Ovary (tissue), 9 donors: ENCODE measurements around the gene CSH2. TPM values are rescaled to one million over a fixed set of nuclear protein-coding genes. Genes with fewer than 3 reads are reported as not detected.
"Not testable (repeated sequence)": the region's sequence is repeated elsewhere in the genome, so short reads cannot be mapped to it uniquely, and the experiment has no call there.

Experiments used
- DNase-seq, 5 donors: peaks; one replicate each; pipeline ENCODE4 v3.0.0-alpha.2; 2019 to 2020
- H3K27ac ChIP-seq, 2 donors: fragments of 200-600 bp; one replicate each; pipeline versions ENCODE4 v1.5.1 to v1.8.0; 2019 to 2022
- H3K27me3 ChIP-seq: fragments of 200-600 bp; one replicate; pipeline ENCODE4 v1.8.0; 2022
- H3K36me3 ChIP-seq: fragments of 200-600 bp; sonication (generic); one replicate; pipeline ENCODE4 v1.5.1; 2019
- H3K4me1 ChIP-seq: one replicate; pipeline ENCODE4 v1.8.1; 2013; ENCODE audit warnings: mild to moderate bottlenecking, moderate library complexity; ENCODE audit not compliant: insufficient read depth
- H3K4me3 ChIP-seq: fragments of 200-600 bp; sonication (generic); one replicate; pipeline ENCODE4 v1.5.1; 2017
- H3K9me3 ChIP-seq, 2 donors: fragments of 200-600 bp in 1 of 2; sonication (generic) in 1 of 2; one replicate each; pipeline versions ENCODE4 v1.5.1 to v1.8.1; 2013 to 2019; ENCODE audit warnings: mild to moderate bottlenecking in 1 of 2, moderate library complexity in 1 of 2
- whole genome bisulfite sequencing, 3 donors: extraction: QIAGEN DNeasy Blood & Tissue Kit in 1 of 3; methylation state at CpG; one replicate each; pipeline versions ENCODE4 v1.1.5 to v1.1.7; 2013 to 2017; 5-methylcytosine and 5-hydroxymethylcytosine counted together
- intact Hi-C, 4 donors: fragments of 100-400 bp; cut with DNase I; formaldehyde crosslinking; loops; one replicate each; pipeline versions ENCODE4 v1.11.0 to v1.15.1; 2022 to 2023
- polyA plus RNA-seq, 2 donors: library from polyadenylated mRNA; stranded (reverse); fragments of 200-250 nt in 1 of 2; fragments of 350-450 nt in 1 of 2; fragmentation: Illumina TruSeq in 1 of 2; extraction: RNeasy Lipid Tissue Mini Kit (QIAGEN cat#74804) in 1 of 2; gene quantifications; one replicate each; pipeline ENCODE4 v1.2.3, GENCODE V29; 2013 to 2014
- total RNA-seq, 7 donors: library from RNA; depleted of rRNA in 2 of 7; stranded (reverse); fragments of >200 nt in 2 of 7; fragmentation: NEBNext Ultra II Directional in 3 of 7; extraction: Animal tissue kit (Norgen Biotek cat#: 25700) in 3 of 7; gene quantifications; one replicate each; pipeline versions ENCODE4 v1.1.0 to v1.2.4, GENCODE V29; 2016 to 2023
- TF ChIP-seq, protein P1 (sequence below), 3 donors: fragments of 450-650 bp in 2 of 3; fragments of 200-600 bp in 1 of 3; IDR thresholded peaks; one replicate each; pipeline versions ENCODE4 v1.5.1 to v1.8.0; 2016 to 2022; ENCODE audit warnings: antibody characterized with exemption in 3 of 3, mild to moderate bottlenecking in 1 of 3
- donor health status: DM: no; HTN: no; CAD: no; lungs with moderate emphysema.
- donor health status: DM: no; HTN: no; CAD: no.
- donor health status: Bipolar disorder and iron deficiency.
- donor health status: DM: yes; HTN: yes; CAD: no.
- donor health status: DM: no; HTN: no; CAD: no.
- donor health status: DM: yes; HTN: yes; CAD: no.

The CSH2 gene
- total and polyA plus RNA-seq, 9 donors: not detected

DNA sequence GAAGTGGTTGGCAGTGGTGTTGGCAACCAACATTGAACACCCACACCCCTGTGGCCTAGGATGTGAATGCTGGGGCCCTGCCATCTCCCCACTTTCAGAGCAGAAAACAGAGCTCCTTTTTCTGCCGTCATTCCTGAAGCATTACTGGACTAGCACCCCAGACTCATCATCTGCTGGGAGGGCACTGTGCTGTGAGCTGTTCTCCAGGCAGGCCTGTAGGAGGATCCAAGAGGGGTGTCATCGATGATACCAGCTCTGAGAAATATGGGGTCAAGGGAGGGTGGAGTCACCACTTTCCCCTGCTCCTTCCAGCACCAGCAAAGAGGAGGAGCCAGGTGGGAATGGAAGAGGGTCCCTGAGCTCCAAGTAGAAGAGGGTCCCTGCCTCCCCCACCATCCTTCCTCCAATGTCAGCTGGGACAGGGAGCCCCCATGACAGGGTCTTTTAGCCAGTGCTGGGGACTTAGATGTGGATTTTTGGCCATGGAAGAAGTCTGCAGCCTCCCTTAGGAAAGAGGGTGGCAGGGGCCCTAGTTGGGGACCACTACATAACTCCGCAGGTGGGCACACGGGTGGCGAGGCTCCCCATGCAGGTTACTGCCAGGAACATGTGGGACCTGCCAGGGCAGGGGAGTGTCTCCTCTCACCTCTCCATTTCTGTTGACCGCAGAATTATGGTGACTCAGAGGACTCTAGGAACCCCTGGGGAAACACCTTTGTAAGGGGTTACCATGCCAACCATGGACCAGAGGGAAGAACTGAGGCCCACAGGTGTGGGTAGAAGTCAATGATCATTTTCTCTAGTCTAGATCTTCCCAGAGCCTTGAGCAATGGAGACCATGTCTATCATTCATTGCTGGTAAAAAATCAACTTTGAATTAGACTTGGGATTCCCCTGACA is 25.7 kb upstream of the CSH2 start:
- H3K27me3 ChIP-seq, H3K4me1 ChIP-seq, H3K9me3 ChIP-seq, H3K27ac ChIP-seq, H3K36me3 ChIP-seq, DNase-seq, H3K4me3 ChIP-seq, intact Hi-C loops: not testable (repeated sequence)
- 80 to 84% (median 82%) methylated on average over 6 of the region's 6 CpGs for WGBS, 3 donors

DNA sequence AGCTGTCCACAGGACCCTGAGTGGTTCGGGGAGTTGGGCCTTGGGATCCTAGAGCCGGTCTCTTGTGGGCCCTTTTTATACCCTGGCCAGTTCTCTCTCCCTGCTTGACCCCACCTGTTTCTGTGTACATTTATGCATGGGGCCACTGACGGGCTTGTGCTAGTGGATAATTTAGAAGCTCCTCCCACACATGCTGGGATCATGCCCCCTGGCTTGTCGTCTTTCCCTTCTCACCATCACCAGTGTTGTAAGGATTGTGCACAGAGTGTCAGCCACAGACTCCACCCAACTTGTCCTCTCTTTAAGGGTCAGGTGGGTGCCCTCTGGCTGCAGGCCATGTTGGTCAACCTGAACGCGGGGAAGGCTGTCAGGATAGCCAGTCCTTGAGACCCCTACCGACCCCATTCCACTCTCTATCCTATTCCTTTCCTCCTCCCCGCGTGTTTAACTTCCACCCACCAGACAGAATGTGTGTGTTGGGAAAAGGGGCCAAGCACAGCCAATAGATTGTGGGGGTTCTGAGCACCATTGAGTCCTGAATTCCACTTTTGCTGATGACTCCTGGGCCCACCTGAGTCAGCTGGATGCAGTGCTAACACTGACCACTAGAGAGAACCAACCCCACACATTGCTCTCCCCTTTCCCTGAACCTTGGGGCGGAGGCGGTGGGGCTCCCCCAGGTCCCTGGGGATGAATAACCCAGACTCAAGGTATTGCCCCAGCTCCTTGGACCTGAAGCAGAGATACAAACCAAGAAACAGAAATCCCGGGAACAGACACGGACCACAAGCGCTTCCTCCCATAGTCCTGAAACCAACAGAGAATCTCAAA is 23.3 kb upstream of the CSH2 start, which contains the start of gene CSH1:
CSH1 (minus strand) TSS at position 51 of the 831 bp plus-strand sequence. CDS start 63 bp downstream, outside the sequence.
- H3K9me3 ChIP-seq, intact Hi-C loops, H3K4me3 ChIP-seq, H3K36me3 ChIP-seq, H3K4me1 ChIP-seq, H3K27me3 ChIP-seq, H3K27ac ChIP-seq: not testable (repeated sequence)
- 82 to 93% (median 82%) methylated on average over 9 to 13 of the region's 14 CpGs for WGBS, 3 donors
- DNase-seq: peak in 1 of 5 donors; percentile 7

DNA sequence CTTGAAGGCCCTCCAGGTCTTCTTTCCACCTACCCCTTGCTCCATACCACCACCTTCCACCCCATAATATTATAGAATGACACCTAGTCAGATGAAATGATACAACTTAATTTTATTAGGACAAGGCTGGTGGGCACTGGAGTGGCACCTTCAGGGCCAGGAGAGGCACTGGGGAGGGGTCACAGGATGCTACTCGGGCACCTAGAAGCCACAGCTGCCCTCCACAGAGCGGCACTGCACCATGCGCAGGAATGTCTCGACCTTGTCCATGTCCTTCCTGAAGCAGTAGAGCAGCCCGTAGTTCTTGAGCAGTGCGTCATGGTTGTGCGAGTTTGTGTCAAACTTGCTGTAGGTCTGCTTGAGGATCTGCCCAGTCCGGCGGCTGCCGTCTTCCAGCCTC is 21.3 kb upstream of the CSH2 start:
- H3K27ac ChIP-seq, intact Hi-C loops, H3K4me1 ChIP-seq, H3K36me3 ChIP-seq, H3K9me3 ChIP-seq, H3K4me3 ChIP-seq, DNase-seq, H3K27me3 ChIP-seq: not testable (repeated sequence)
- 88 to 94% (median 93%) methylated on average over 5 to 10 of the region's 10 CpGs for WGBS, 3 donors

DNA sequence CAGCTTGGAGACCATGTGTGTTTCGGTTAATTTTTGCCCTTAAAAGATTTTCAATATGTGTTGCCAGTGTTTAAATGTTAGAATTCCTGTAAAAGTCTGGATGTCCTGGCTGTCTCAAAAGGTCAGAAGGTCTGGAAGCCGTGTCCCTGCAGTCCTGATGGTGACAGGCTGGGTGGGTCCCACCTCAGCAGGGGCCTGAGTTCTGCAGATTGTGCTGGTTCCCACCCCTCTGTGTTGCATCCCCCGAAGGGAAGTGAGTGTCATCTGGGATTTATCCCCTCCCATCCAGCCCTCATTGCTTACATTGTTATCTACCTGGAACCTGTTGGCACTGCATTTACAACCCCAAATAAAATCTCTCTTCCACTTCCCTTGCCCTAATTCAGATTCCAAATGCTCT is 20.5 kb upstream of the CSH2 start:
- WGBS, 3 donors: 69 to 76% (median 73%) methylated on average over 2 to 3 of the region's 3 CpGs
- H3K27ac ChIP-seq, DNase-seq, H3K27me3 ChIP-seq, H3K36me3 ChIP-seq, H3K9me3 ChIP-seq, H3K4me1 ChIP-seq, H3K4me3 ChIP-seq, intact Hi-C loops: not testable (repeated sequence)

DNA sequence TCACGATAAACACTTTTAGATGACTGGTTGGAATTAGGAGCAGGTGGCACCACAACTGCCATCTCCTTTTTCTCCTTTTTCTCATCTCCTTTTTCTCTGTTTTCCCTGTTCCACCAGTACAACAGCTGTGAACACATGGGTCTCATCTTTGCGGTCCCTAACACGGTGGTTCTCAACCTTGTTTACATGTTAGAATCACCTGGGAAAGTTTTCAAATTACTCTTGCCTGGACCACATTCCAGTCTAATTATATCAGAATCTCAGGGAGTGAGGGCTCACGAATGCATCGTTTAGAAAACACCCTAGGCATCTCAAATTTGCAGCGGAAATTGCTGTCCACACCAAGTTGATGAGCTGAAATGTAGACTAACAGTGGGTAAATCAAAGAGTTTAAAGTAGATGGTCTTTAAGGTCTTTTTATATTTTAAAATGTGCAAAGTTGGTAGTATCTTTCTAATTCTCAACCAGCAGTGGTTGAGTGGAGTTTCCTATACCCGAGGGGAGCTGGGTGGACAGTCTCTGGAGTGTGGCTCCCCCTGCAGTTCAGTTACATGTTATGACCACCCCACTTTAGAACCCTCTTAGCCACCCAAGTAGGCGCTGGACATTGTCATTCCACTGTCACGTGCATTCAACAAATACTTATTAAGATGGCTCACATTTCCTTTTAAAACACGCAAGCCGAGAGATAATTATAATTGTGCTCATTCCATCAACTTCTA is 19.0 kb upstream of the CSH2 start:
- H3K4me3 ChIP-seq, H3K27me3 ChIP-seq, H3K27ac ChIP-seq, intact Hi-C loops, DNase-seq, H3K9me3 ChIP-seq, H3K4me1 ChIP-seq, H3K36me3 ChIP-seq: not testable (repeated sequence)
- 25 to 49% (median 41%) methylated on average over 11 of the region's 11 CpGs for WGBS, 3 donors

DNA sequence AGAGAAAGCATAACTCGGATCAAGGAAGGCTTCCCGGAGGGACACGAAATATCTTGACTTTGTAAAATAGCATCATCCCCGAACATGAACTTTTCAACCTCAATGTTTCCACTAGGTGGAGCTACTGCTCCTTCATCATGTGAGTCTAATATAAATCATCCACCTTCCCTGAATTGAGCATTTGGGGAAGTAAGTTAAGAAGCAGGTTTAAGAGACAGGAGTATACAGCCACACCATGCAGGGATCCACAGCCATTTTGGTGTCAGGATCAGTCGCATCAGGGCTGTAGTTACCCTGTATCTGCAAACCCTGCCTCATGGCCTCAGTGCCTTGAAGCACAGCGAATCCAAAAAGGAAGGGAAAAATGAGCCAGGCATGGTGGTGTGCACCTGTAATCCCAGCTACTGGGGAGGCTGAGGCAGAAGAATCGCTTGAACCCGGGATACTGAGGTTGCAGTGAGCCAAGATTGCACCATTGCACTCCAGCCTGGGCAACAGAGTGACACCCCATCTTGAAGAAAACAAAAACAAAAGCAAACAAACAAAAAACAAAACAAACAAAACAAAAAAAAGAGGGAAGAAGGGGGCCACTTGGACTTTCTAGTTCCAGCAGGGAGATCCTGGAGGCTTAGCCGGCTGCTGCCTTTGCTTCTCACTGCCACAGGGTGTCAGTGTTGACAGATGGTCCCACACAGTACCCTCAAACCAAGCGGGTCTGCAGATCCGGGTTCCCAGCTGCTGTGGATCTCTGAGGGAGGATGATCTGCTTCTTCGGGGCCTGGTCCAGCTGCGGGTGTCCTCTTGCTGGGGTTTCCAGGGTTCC is 15.8 kb upstream of the CSH2 start:
- intact Hi-C loops: not testable (repeated sequence)

DNA sequence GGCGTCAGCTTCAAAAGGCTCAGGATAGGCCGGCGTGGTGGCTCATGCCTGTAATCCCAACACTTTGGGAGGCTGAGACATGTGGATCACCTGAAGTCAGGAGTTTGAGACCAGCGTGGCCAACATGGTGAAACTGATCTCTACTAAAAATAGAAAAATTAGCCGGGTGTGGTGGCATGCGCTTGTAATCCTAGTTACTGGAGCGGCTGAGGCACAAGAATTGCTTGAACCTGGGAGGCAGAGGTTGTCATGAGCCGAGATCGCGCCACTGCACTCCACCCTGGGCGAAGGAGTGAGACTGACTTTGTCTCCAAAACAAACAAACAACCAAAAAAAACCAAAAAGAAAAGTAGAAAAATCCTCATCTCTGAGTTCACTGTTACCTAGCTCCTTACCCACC is 11.6 kb upstream of the CSH2 start:
- H3K4me3 ChIP-seq, H3K27ac ChIP-seq, H3K36me3 ChIP-seq, H3K27me3 ChIP-seq, H3K4me1 ChIP-seq, H3K9me3 ChIP-seq, DNase-seq: not testable (repeated sequence)
- 92 to 95% (median 94%) methylated on average over 11 of the region's 11 CpGs for WGBS, 3 donors
- intact Hi-C loops: loop anchor here in 1 of 4 donors (2.0 kb wide), 1 partner anchor 16 kb away; no protein-coding TSS in a partner anchor

More for the DNA sequence above, 15.8 kb upstream of the CSH2 start:
- not testable (repeated sequence) for H3K27me3 ChIP-seq, H3K9me3 ChIP-seq, H3K36me3 ChIP-seq, H3K4me3 ChIP-seq, H3K27ac ChIP-seq, H3K4me1 ChIP-seq
- TF ChIP-seq, protein P1, sequence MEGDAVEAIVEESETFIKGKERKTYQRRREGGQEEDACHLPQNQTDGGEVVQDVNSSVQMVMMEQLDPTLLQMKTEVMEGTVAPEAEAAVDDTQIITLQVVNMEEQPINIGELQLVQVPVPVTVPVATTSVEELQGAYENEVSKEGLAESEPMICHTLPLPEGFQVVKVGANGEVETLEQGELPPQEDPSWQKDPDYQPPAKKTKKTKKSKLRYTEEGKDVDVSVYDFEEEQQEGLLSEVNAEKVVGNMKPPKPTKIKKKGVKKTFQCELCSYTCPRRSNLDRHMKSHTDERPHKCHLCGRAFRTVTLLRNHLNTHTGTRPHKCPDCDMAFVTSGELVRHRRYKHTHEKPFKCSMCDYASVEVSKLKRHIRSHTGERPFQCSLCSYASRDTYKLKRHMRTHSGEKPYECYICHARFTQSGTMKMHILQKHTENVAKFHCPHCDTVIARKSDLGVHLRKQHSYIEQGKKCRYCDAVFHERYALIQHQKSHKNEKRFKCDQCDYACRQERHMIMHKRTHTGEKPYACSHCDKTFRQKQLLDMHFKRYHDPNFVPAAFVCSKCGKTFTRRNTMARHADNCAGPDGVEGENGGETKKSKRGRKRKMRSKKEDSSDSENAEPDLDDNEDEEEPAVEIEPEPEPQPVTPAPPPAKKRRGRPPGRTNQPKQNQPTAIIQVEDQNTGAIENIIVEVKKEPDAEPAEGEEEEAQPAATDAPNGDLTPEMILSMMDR (IDR thresholded peaks at IDR 0.05): peak in 1 of 3 donors; percentile 15
- peak in 3 of 5 donors; percentile 21 to 46 (median 39) for DNase-seq
- 21 to 25% (median 22%) methylated on average over 13 of the region's 13 CpGs for WGBS, 3 donors

DNA sequence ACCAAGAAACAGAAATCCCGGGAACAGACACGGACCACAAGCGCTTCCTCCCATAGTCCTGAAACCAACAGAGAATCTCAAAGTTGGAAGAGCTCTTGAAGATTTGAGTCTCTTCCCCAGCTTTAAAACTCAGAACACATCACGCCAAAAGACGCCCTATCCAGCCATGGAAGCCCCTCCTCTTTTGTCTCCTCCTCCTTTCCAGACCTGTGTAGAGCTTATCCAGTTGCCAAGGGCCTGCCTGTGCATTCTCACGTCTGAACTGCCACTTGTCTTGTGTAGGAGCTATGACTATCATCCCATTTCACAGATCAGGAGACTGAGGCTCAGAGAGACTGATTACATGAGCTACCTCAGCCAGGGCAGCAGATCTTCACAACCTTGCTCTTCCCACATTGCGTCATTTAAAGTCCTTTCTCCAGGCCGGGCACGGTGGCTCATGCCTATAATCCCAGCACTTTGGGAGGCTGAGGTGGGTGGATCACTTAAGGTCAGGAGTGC is 9.2 kb upstream of the CSH2 start:
- DNase-seq, H3K36me3 ChIP-seq, H3K27ac ChIP-seq, H3K4me3 ChIP-seq, H3K4me1 ChIP-seq, intact Hi-C loops, H3K9me3 ChIP-seq, H3K27me3 ChIP-seq: not testable (repeated sequence)
- 68 to 73% (median 69%) methylated on average over 9 of the region's 9 CpGs for WGBS, 3 donors
